Upper lobe of left lung (tissue), 4 donors: Measurements from ENCODE around the gene KIF21B.

Source experiments
- CTCF ChIP-seq, 6 experiments: fragments of 450-650 bp in 4 of 6; fragments of 200-600 bp in 2 of 6; sonication (generic) in 2 of 6; IDR thresholded peaks; one replicate each; pipeline ENCODE4 v1.5.1; 2016 to 2019; ENCODE audit warnings: antibody characterized with exemption in 6 of 6
- POLR2A ChIP-seq, 4 donors: fragments of 450-650 bp; IDR thresholded peaks; one replicate each; pipeline ENCODE4 v1.5.1; 2016 to 2017; ENCODE audit warnings: antibody characterized with exemption in 4 of 4, mild to moderate bottlenecking in 2 of 4

- TF ChIP-seq POLR2A (IDR thresholded peaks at IDR 0.05), result no peak
- TF ChIP-seq CTCF (IDR thresholded peaks at IDR 0.05), result no peak
These were observed 33.4 kb downstream of the KIF21B start for GRCh38 chr1:200990114-200990513.
